HepG2 (cell line): ENCODE results near the gene ELFN1.

Experiments used
- CTCF ChIP-seq: sonication (generic); formaldehyde crosslinking; IDR thresholded peaks from 2 replicates; pipeline ENCODE4 v1.5.0; 2020; ENCODE audit warnings: mild to moderate bottlenecking, missing genetic modification reagents, moderate library complexity
- GTF2F1 ChIP-seq: fragments of 150-350 bp; IDR thresholded peaks from 2 replicates; pipeline ENCODE4 v1.6.1; 2014; ENCODE audit warnings: low read length
- ZNF572 ChIP-seq: sonication (generic); formaldehyde crosslinking; IDR thresholded peaks from 2 replicates; pipeline ENCODE4 v1.5.1; 2020; ENCODE audit warnings: mild to moderate bottlenecking, missing genetic modification reagents
- TF ChIP-seq, protein P1 (sequence below): sonication (generic); formaldehyde crosslinking; IDR thresholded peaks from 2 replicates; pipeline ENCODE4 v1.8.0; 2022; ENCODE audit warnings: mild to moderate bottlenecking, missing genetic modification reagents, moderate library complexity
- TF ChIP-seq, protein P2 (sequence below): sonication (generic); formaldehyde crosslinking; IDR thresholded peaks from 2 replicates; pipeline ENCODE4 v1.4.0; 2020; ENCODE audit warnings: missing genetic modification reagents

DNA sequence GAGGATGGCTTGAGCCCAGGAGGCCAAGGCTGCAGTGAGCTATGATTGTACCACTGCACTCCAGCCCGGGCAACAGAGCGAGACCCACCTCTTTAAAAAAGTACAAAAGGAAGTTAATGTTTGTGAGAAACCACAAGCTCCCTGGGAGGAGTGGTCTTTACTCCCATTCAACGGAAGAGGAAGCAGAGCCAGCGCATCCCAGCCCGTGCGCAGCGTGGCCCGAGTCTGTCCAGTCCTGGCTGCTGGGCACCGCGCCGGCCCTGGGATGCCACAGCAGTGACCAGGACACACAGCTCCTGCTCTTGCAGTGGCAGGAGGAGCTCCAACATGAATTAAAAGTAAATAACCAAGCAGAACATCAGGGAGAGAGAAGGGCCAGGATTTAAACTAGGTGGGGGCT, 68.4 kb downstream of the ELFN1 start:
- TF ChIP-seq ZNF572 (CRISPR knock-in tag) = no peak
- TF ChIP-seq, protein P1, sequence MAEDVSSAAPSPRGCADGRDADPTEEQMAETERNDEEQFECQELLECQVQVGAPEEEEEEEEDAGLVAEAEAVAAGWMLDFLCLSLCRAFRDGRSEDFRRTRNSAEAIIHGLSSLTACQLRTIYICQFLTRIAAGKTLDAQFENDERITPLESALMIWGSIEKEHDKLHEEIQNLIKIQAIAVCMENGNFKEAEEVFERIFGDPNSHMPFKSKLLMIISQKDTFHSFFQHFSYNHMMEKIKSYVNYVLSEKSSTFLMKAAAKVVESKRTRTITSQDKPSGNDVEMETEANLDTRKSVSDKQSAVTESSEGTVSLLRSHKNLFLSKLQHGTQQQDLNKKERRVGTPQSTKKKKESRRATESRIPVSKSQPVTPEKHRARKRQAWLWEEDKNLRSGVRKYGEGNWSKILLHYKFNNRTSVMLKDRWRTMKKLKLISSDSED (CRISPR knock-in tag) = no peak
- TF ChIP-seq CTCF (CRISPR knock-in tag) = no peak
- TF ChIP-seq, protein P2, sequence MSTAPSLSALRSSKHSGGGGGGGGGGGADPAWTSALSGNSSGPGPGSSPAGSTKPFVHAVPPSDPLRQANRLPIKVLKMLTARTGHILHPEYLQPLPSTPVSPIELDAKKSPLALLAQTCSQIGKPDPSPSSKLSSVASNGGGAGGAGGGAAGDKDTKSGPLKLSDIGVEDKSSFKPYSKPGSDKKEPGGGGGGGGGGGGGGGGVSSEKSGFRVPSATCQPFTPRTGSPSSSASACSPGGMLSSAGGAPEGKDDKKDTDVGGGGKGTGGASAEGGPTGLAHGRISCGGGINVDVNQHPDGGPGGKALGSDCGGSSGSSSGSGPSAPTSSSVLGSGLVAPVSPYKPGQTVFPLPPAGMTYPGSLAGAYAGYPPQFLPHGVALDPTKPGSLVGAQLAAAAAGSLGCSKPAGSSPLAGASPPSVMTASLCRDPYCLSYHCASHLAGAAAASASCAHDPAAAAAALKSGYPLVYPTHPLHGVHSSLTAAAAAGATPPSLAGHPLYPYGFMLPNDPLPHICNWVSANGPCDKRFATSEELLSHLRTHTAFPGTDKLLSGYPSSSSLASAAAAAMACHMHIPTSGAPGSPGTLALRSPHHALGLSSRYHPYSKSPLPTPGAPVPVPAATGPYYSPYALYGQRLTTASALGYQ (CRISPR knock-in tag) = no peak
- TF ChIP-seq GTF2F1 = no peak
